Measurements from ENCODE around the gene CNOT3. TPM values are rescaled to one million over a fixed set of nuclear protein-coding genes. Genes with fewer than 3 reads are reported as not detected.

The CNOT3 gene
- total and polyA plus RNA-seq, 8 donors: 16.8 to 40.0 (median 22.5) TPM

- no peak overlapping the region for H3K27ac ChIP-seq
- DNase-seq (no peak), FAIRE-seq (no peak), ATAC-seq (no peak)
- TF ChIP-seq CTCF (IDR thresholded peaks at IDR 0.05): no peak
- peaks cover 0 to 21% (median 0%) of the 10 kb centered on the region in 3 donors for H3K36me3 ChIP-seq
- 78 to 80% methylated on average over 7 of the region's 7 CpGs for WGBS, 2 donors
- intact Hi-C loops (cut with DNase I): no loop called here
- no peak overlapping the region for H3K4me3 ChIP-seq
- peaks cover 0 to 4% (median 0%) of the 10 kb centered on the region in 3 donors for H3K4me1 ChIP-seq
- no peaks in the 10 kb centered on the region for H3K27me3 ChIP-seq
- no peaks in the 10 kb centered on the region for H3K9me3 ChIP-seq
Observed at GRCh38 chr19:54108496-54108895, 29.1 kb upstream of the CNOT3 start.

DNA sequence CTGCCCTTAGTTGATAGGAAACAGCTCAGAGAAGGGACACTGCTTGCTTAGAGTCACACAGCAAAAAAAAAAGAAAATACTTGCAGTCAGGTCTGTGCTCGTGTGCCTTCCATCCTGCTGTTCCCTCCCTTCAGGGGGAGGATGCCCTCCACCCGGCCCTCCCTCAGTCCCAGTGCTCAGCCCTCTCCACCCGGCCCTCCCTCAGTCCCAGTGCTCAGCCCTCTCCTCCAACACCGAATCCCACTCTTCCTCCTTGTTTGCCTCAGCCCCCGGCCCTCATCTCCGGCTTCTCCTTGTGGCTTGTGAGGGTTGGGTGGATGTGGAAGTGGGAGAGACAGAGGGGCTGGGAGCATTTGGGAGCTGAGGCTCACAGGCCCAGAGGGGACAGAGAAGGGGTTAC is 27.9 kb upstream of the CNOT3 start:
- WGBS, 2 donors: 79 to 82% methylated on average over 6 of the region's 6 CpGs
- no peak overlapping the region for H3K4me3 ChIP-seq
- intact Hi-C loops (cut with DNase I): no loop called here
- no peak overlapping the region for H3K27ac ChIP-seq
- DNase-seq (no peak), ATAC-seq (no peak), FAIRE-seq (no peak)
- H3K27me3 ChIP-seq: no peaks in the 10 kb centered on the region
- peaks cover 0 to 21% (median 0%) of the 10 kb centered on the region in 3 donors for H3K36me3 ChIP-seq
- TF ChIP-seq CTCF (IDR thresholded peaks at IDR 0.05): no peak
- H3K9me3 ChIP-seq: no peaks in the 10 kb centered on the region
- peaks cover 4 to 6% (median 5%) of the 10 kb centered on the region in 3 donors for H3K4me1 ChIP-seq

DNA sequence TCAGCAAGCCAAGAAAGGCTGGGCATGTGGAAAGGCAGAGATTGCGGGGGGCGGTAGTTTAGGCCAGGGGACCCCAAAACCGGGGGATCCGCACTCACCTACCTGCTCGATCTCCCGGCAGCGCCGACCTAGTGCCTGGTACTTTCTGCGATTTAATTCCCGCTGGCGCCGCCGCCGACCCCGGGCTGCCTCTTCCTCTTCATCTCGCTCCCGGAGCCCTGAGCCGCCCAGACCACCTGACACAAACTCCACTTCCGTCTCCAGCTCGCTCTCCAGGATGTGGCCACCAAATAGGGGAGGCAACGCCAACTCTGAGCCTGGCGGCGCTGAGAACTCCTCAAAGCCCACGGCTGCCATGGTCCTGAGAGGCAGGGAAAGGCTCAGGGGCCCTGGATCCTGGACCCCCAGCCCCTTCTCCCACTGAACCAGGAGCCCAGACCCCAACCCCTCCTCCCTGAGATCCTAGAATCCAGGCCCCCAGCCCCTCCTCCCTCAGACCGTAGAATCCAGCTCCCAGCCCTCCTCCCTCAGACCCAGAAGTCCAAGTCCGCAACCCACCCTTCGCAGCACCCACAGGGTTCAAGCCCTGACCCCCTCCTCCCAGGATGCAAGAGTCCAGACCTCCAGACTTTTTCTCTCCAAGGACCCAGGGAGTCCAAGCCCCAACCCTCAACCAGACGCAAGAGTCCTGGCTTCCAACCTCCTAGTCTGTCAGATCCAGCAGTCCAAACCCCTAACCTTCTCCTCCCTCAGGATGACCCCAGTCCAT is 23.0 kb upstream of the CNOT3 start:
- WGBS, 2 donors: 16 to 22% methylated on average over 28 of the region's 28 CpGs
- intact Hi-C loops (cut with DNase I): no loop called here
- H3K4me3 ChIP-seq: peak overlapping the region; percentile 60 to 95 (median 72)
- no peak for TF ChIP-seq CTCF (IDR thresholded peaks at IDR 0.05)
- H3K27ac ChIP-seq: peak overlapping the region in 1 of 4 donors; percentile 83
- DNase-seq (peak in 2 of 6 donors; percentile 34 to 37), ATAC-seq (peak in 2 of 4 donors; percentile 34 to 43), FAIRE-seq (no peak)
- H3K4me1 ChIP-seq: peaks cover 10 to 14% (median 10%) of the 10 kb centered on the region in 3 donors
- peaks cover 0 to 8% (median 0%) of the 10 kb centered on the region in 3 donors for H3K36me3 ChIP-seq
- H3K27me3 ChIP-seq: no peaks in the 10 kb centered on the region
- H3K9me3 ChIP-seq: no peaks in the 10 kb centered on the region

GRCh38 chr19:54115109-54116063 is 22.2 kb upstream of the CNOT3 start, which contains the start of the genes PRPF31 and TFPT:
Gene PRPF31 (plus strand): TSS chr19:54115754. CDS start chr19:54118279, 2,525 bp downstream.
Gene TFPT (minus strand): TSS chr19:54115657. CDS start chr19:54115269, 388 bp downstream.
- peak within 1 kb of the TSS; percentile 51 to 84 (median 76) for H3K27ac ChIP-seq
- peak; percentile 94 to 98 (median 96) for ATAC-seq
- no peaks in the 10 kb centered on the region for H3K27me3 ChIP-seq
- peak; percentile 88 for FAIRE-seq
- intact Hi-C loops (cut with DNase I): no loop called here
- no peaks in the 10 kb centered on the region for H3K9me3 ChIP-seq
- peak within 1 kb of the TSS; percentile 60 to 95 (median 72) for H3K4me3 ChIP-seq
- WGBS, 2 donors: 0 to 1% methylated on average over 60 of the region's 60 CpGs
- no peak for TF ChIP-seq CTCF (IDR thresholded peaks at IDR 0.05)
- H3K4me1 ChIP-seq: peaks cover 10 to 14% (median 10%) of the 10 kb centered on the region in 3 donors
- peaks cover 0 to 11% (median 0%) of the 10 kb centered on the region in 3 donors for H3K36me3 ChIP-seq
- peak; percentile 93 to 97 (median 96) for DNase-seq
